ENCODE data around the gene RAD21L1. TPM values are rescaled to one million over a fixed set of nuclear protein-coding genes. Genes with fewer than 3 reads are reported as not detected.

Gene RAD21L1
- total RNA-seq, 1 donor from 2014 or later = not detected

- no peak for TF ChIP-seq CTCF (IDR thresholded peaks at IDR 0.05)
- Histone ChIP-seq H3K27ac (no peak overlapping the region), H3K4me1 (no peaks in the 10 kb centered on the region), H3K9me3 (no peaks in the 10 kb centered on the region), H3K27me3 (peaks cover 8% of the 10 kb centered on the region), H3K36me3 (no peaks in the 10 kb centered on the region), H3K4me3 (no peak overlapping the region)
- no peak for DNase-seq
- no peak for ATAC-seq
- intact Hi-C loops (cut with DNase I) = no loop called here
Measured at GRCh38 chr20:1252416-1252815, 26.6 kb downstream of the RAD21L1 start.

- H3K27me3 ChIP-seq = peaks cover 8% of the 10 kb centered on the region
- no peak for TF ChIP-seq CTCF (IDR thresholded peaks at IDR 0.05)
- H3K4me3 ChIP-seq = no peak overlapping the region
- no peaks in the 10 kb centered on the region for H3K9me3 ChIP-seq
- H3K36me3 ChIP-seq = no peaks in the 10 kb centered on the region
- H3K4me1 ChIP-seq = no peaks in the 10 kb centered on the region
- intact Hi-C loops (cut with DNase I) = no loop called here
- DNase-seq = no peak
- ATAC-seq = no peak
- no peak overlapping the region for H3K27ac ChIP-seq
Measured at GRCh38 chr20:1254254-1254653, 28.4 kb downstream of the RAD21L1 start.

GRCh38 chr20:1255675-1256074 lies 29.8 kb downstream of the RAD21L1 start:
- ATAC-seq (no peak), DNase-seq (no peak)
- no peaks in the 10 kb centered on the region for H3K9me3 ChIP-seq
- intact Hi-C loops (cut with DNase I) = no loop called here
- TF ChIP-seq CTCF (IDR thresholded peaks at IDR 0.05) = no peak
- no peak overlapping the region for H3K27ac ChIP-seq
- H3K36me3 ChIP-seq = no peaks in the 10 kb centered on the region
- H3K27me3 ChIP-seq = peaks cover 8% of the 10 kb centered on the region
- H3K4me3 ChIP-seq = no peak overlapping the region
- H3K4me1 ChIP-seq = no peaks in the 10 kb centered on the region

- no peak for TF ChIP-seq CTCF (IDR thresholded peaks at IDR 0.05)
- H3K36me3 ChIP-seq = no peaks in the 10 kb centered on the region
- no peaks in the 10 kb centered on the region for H3K9me3 ChIP-seq
- intact Hi-C loops (cut with DNase I) = no loop called here
- ATAC-seq = no peak
- no peak overlapping the region for H3K27ac ChIP-seq
- no peak for DNase-seq
- peaks cover 11% of the 10 kb centered on the region for H3K4me1 ChIP-seq
- no peak overlapping the region for H3K4me3 ChIP-seq
- no peaks in the 10 kb centered on the region for H3K27me3 ChIP-seq
Measured at GRCh38 chr20:1263853-1264252, 38.0 kb downstream of the RAD21L1 start.

- Histone ChIP-seq H3K9me3 (no peaks in the 10 kb centered on the region), H3K27ac (no peak overlapping the region), H3K36me3 (no peaks in the 10 kb centered on the region), H3K4me1 (peaks cover 11% of the 10 kb centered on the region), H3K27me3 (no peaks in the 10 kb centered on the region), H3K4me3 (no peak overlapping the region)
- intact Hi-C loops (cut with DNase I) = no loop called here
- peak; percentile 45 for ATAC-seq
- DNase-seq = no peak
- TF ChIP-seq CTCF (IDR thresholded peaks at IDR 0.05) = no peak
Measured at GRCh38 chr20:1264727-1265126, 38.9 kb downstream of the RAD21L1 start.

GRCh38 chr20:1265226-1265915 lies 39.5 kb downstream of the RAD21L1 start:
- peak overlapping the region; percentile 80 for H3K4me3 ChIP-seq

More at GRCh38 chr20:1265226-1265915, 39.5 kb downstream of the RAD21L1 start:
- intact Hi-C loops (cut with DNase I) = no loop called here
- H3K27me3 ChIP-seq = no peaks in the 10 kb centered on the region
- no peak overlapping the region for H3K27ac ChIP-seq
- H3K4me1 ChIP-seq = peaks cover 11% of the 10 kb centered on the region
- DNase-seq (no peak), ATAC-seq (no peak)
- no peaks in the 10 kb centered on the region for H3K36me3 ChIP-seq
- no peak for TF ChIP-seq CTCF (IDR thresholded peaks at IDR 0.05)
- no peaks in the 10 kb centered on the region for H3K9me3 ChIP-seq
